NCI-H2196 treated with DMSO at 0.1 percent for 48 hours (cell line): ENCODE measurements around the gene TSPAN7.

Experiments
- DNase-seq: peaks from one replicate; lab custom pipeline; 2025; ENCODE audit not compliant: unreplicated experiment; lab: John Stamatoyannopoulos, UW

Gene TSPAN7

DNA sequence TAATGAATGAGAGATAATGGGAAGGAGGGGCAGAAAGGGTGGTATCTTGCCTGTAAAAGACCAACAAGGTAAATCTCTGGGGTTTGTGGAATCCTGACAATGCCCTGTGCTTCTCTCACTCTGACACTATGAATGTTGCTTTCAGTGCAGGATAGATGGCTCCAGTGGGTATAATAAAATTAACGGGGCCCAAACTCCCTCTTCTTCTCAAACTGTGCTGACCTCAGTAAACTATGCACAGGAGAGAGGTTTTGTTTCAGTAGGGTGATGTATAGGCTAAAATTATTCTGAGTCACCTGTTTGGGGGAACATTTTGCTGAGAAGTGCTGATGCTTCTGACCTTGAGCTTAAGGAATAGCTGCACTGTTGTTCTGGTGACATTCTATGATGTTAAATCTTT is 82.6 kb downstream of the TSPAN7 start:
- no peak for DNase-seq

DNA sequence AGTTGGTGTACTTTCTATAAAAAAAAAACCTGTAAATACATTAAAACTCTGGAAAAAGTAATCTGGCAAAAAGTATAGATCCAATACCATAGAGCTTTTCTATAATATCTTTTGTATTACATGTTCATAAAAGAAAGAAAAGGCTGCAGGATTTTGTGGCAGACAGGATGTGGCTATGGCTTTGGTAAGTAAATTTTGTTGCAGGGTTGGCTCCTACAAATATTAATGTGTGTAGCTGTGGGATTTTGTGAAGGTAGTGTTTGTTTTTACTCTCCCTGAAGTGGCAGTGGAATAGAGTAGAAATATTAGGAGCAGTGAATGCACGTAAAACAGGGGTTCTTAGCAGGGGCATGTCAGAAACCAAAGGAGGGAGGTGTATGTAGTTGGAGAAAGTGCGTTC is 84.8 kb downstream of the TSPAN7 start:
- no peak for DNase-seq

- no peak for DNase-seq
Observed at GRCh38 chrX:38649221-38649620, 87.9 kb downstream of the TSPAN7 start.

- DNase-seq: no peak
Observed at GRCh38 chrX:38649674-38650647, 88.6 kb downstream of the TSPAN7 start.

DNA sequence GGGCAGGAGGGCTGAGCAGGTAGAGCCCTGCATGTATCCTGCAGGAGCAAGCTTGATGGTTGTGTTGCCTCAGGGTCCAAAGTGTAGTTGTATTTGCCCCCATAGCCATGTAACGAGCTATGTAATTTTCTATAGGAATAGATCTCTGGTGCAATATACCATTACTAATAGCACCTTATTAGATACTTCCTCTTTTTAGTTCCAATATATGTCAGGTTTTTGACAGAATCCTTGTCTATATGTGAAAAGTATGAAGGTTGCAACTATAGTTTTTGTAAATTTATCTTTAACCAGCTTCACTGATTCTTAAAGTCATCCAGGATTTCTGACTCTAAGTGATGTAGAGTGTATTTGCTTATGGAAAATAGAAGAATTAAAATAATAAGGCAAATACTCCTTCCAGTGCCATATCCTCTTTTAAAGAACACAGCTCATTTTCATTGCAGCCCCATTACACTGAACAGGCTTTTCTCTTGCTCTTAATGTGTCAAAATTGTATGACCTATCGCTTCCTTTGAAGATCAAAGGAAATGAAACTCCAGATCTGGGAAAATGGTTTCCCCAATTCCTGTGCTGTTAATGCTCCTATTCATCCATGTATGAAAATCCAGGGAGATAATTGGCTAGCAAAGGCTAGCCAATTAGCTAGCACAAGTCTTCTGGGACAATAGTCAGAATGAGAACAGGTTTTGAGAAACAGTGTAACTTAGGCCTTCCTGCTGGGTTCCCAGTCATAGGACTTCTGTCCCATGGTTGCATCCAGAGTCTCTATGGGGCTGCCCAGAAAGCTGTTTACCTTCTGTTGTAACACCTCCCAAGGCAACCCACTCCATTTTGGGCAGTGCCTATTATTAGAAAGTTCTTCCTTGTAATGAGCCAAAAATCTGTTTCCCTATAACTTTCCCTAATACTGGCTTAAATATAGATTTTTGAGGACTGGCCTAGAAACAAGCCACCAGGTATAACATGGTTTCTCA is 90.6 kb downstream of the TSPAN7 start:
- DNase-seq: no peak

DNA sequence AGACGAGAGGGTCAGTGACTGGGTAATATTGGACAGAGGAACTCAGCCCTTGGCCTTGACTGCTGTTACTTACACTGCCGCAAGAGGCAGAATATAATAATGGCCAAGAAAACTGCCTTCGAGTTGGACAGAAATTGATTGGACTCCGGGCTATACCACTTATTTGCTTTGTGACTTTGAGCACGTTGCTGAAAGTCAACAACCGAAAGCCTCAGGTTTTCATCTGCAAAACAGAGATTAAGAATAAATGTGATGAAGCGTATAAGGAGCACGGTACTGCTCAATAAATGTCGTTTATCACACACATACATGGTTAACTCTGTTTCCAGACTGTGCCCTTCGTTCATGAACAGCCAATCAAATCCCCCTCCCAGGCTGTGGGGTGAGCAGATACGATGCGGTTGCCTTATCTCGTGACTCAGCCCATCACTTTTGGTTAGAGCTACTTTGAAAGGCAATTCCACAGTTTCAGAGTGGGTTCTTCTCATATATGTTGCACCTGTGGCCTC is 91.6 kb downstream of the TSPAN7 start:
- no peak for DNase-seq

DNA sequence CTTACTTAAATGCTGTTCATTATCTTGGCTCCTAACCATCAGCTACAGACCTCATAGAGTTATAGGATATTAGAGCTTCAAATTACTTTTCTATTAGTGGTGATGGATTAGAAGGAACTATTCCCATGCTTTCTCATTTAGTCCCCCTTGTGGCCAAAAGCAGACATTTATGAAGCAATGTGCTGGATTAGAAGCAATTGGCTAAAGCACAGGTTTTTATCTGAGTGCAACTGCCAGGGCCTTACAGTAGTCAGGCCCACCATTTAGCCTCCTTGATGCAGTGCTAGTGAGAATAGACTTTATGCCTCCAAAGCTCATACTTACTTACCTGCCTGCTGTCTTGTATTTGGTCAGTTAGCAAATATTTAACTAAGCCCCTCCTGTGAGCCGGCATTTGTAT is 93.0 kb downstream of the TSPAN7 start:
- DNase-seq: no peak

DNA sequence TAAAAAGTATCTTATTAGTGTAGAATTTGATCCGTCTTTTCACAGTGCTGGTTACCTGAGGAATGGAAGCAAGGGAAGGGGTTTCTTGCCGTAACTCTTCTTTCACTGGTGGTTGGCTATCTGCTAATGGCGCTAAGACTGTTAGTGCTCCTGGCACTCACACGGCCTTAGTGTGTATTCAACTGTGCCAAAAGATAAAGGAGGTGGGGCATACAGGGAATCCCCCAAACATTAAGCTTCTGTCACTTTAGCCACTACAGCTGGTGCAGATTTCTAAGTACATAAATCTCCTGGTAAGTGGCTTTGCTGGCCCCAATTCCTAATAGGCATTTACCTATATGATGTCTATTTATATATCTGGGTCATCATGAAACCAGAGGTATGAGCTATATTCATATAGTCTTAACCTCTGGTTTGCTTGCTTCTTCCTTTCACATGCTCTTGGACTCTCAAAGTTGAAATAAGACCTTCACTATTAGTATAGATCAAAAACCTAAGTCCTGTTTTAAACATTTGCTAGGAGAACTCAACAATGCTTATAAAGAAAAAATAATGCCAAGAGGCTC is 95.1 kb downstream of the TSPAN7 start:
- no peak for DNase-seq

DNA sequence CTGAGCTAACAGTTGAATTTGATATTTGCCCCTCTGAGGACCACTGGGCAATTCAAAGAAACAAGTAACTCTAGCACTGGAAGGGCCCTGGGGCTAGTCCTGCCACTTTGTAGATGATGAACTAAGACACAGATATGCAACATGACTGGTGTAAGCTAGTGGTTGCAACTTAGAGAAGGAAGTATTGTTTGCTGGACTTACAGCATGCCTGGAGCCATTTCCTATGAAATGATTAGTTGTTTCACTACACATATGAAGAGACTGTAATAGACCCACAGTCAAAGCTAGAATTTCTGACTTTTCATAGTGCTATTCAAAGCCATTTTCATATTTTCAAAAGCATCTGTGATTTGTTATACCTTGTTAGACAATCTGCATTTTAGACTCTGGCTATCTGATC is 96.2 kb downstream of the TSPAN7 start:
- DNase-seq: no peak

- no peak for DNase-seq
Observed at GRCh38 chrX:38660395-38661102, 99.2 kb downstream of the TSPAN7 start.

- DNase-seq: no peak
Observed at GRCh38 chrX:38661103-38661441, 99.7 kb downstream of the TSPAN7 start.

- no peak for DNase-seq
Observed at GRCh38 chrX:38661561-38661960, 100.2 kb downstream of the TSPAN7 start.

- DNase-seq: no peak
Observed at GRCh38 chrX:38662640-38663039, 101.3 kb downstream of the TSPAN7 start.

DNA sequence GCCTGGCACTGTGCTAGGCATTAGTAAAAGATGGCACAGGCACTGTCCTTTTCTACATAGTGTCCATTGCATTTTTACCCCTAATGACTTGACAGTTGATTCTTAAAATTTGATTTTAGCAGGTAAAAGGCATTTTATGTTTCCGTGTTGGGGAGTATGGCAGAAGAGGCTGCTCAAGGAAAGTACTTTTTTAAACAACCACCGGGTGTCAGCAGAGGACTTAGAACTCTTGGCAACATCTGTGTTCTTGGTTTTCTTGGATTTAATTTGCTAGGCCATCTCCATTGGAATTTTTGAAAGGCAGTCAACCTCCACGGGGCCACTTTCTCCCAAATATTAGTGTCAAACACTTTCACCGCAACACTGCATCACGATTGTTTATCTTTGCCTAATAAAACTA is 102.9 kb downstream of the TSPAN7 start:
- DNase-seq: no peak

GRCh38 chrX:38666909-38667308 is 105.6 kb downstream of the TSPAN7 start:
- DNase-seq: no peak

GRCh38 chrX:38668771-38669170 is 107.4 kb downstream of the TSPAN7 start:
- DNase-seq: no peak

DNA sequence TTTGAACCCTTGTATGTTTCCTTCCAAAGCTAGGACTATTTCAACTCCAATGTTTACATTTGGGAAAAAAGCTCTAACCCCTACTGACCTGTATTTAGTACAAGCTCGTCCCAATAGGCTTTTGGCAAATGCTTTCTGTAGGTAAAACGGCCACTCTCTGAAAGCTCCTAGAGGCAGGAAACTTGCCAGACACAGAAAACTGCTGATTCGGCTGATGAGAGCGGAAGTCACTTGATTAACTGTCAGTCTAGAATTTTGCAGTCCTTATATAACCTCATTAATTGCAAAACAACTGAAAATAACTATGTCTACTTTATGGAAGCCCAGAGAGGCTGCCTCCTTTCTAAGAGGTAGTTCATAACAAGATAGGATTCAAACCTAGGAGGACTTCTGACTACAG is 108.1 kb downstream of the TSPAN7 start:
- DNase-seq: no peak

GRCh38 chrX:38672646-38673045 is 111.3 kb downstream of the TSPAN7 start:
- no peak for DNase-seq

DNA sequence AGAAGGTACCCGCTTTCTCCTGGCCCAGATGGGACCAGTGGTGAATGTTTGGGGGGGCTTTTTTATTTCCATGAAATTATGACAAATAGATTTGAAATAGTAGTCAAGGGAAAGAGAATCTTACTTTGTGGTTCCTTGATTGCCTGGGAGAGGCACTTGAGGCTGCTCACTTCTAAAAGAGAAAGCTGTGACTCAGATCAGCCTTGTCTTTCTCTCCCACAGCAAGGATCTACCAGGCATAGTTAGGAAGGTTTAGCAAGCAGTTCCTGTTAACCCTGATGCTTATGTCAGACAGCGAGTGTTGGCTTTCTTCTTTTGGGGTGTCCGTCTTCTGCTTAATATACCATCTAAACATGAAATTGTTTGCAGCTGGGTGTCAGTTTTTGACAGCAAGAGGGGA is 114.5 kb downstream of the TSPAN7 start:
- DNase-seq: no peak

GRCh38 chrX:38678183-38678582 is 116.8 kb downstream of the TSPAN7 start:
- DNase-seq: no peak

DNA sequence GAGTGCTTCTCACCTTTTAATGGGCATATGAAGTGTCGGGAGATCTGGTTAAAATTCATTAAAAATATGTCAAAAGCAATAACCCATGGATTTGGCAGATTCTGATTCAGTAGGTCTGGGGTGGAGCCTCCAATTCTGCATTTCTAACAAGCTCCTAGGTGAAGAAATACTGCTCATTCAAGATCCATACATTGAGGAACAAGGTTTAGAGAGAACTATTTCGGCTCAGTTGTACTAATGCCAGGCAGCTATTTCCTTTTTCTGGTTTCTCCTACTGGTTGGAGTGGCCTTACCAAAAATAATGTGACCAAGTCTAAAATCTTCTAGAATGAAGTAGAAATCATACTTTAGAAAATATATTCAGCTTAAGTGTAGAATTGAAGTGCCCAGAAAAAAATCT is 117.5 kb downstream of the TSPAN7 start:
- no peak for DNase-seq
